Fibroblast of skin of abdomen (primary cell): ENCODE data around the gene HMCES. TPM values are rescaled to one million over a fixed set of nuclear protein-coding genes. Genes with fewer than 3 reads are reported as not detected.

Experiments used
- DNase-seq: peaks from one replicate; pipeline ENCODE4 v3.0.0-alpha.2; 2013
- polyA plus RNA-seq, 2 experiments: library from polyadenylated mRNA; unstranded; fragments of 120-200 nt; gene quantifications; one replicate each; pipeline ENCODE4 v1.2.1, GENCODE V29; 2013; ENCODE audit not compliant: insufficient read length in 2 of 2

Gene HMCES
- 20.8 TPM for polyA plus RNA-seq (2013, experiment 1 of 2; ENCODE audit: insufficient read length)
- polyA plus RNA-seq (2013, experiment 2 of 2; ENCODE audit: insufficient read length) = 22.4 TPM

- peak; percentile 83 for DNase-seq
Observed at GRCh38 chr3:129278439-129278965, at the start of gene HMCES. Gene HMCES, plus strand, starts transcription at chr3:129278870. Its CDS starts 863 bp downstream, at chr3:129279733.

- peak; percentile 81 for DNase-seq
Observed at GRCh38 chr3:129228891-129229585, 49.6 kb upstream of the HMCES start.

- DNase-seq = peak; percentile 75
Observed at GRCh38 chr3:129230311-129231019, 48.2 kb upstream of the HMCES start.

GRCh38 chr3:129231331-129232119 is 47.1 kb upstream of the HMCES start:
- no peak for DNase-seq

GRCh38 chr3:129233538-129233937 is 45.1 kb upstream of the HMCES start:
- no peak for DNase-seq

GRCh38 chr3:129234441-129234840 is 44.2 kb upstream of the HMCES start:
- DNase-seq = no peak

GRCh38 chr3:129235344-129235917 is 43.2 kb upstream of the HMCES start:
- no peak for DNase-seq

GRCh38 chr3:129238945-129239705 is 39.5 kb upstream of the HMCES start:
- peak; percentile 10 for DNase-seq

- no peak for DNase-seq
Observed at GRCh38 chr3:129239991-129240390, 38.7 kb upstream of the HMCES start.

GRCh38 chr3:129240436-129240835 is 38.2 kb upstream of the HMCES start:
- DNase-seq = peak; percentile 31

GRCh38 chr3:129245141-129245540 is 33.5 kb upstream of the HMCES start:
- no peak for DNase-seq

GRCh38 chr3:129245641-129246306 is 32.9 kb upstream of the HMCES start:
- DNase-seq = peak; percentile 88

- no peak for DNase-seq
Observed at GRCh38 chr3:129246636-129247035, 32.0 kb upstream of the HMCES start.

GRCh38 chr3:129248286-129248979 is 30.2 kb upstream of the HMCES start:
- DNase-seq = no peak

- peak; percentile 88 for DNase-seq
Observed at GRCh38 chr3:129249284-129250065, 29.2 kb upstream of the HMCES start, which contains the start of gene COPG1. Gene COPG1, plus strand, starts transcription at chr3:129249606. Its CDS starts 104 bp downstream, at chr3:129249710.

- no peak for DNase-seq
Observed at GRCh38 chr3:129252748-129253147, 25.9 kb upstream of the HMCES start.

- DNase-seq = no peak
Observed at GRCh38 chr3:129254536-129255230, 24.0 kb upstream of the HMCES start.

GRCh38 chr3:129256270-129256669 is 22.4 kb upstream of the HMCES start:
- no peak for DNase-seq

GRCh38 chr3:129257609-129258008 is 21.1 kb upstream of the HMCES start:
- DNase-seq = no peak
